COLO829 (cell line): ENCODE results near the gene ARHGAP10.
"Not testable (repeated sequence)": the region's sequence is repeated elsewhere in the genome, so short reads cannot be mapped to it uniquely, and the experiment has no call there.

Source experiments
- DNase-seq: peaks from one replicate; pipeline ENCODE4 v3.0.0; 2012; ENCODE audit warnings: low spot score

ARHGAP10 gene

GRCh38 chr4:147991543-147992283 lies 259.8 kb downstream of the ARHGAP10 start:
- no peak for DNase-seq

GRCh38 chr4:147994076-147994475 lies 262.2 kb downstream of the ARHGAP10 start:
- peak; percentile 78 for DNase-seq

DNA sequence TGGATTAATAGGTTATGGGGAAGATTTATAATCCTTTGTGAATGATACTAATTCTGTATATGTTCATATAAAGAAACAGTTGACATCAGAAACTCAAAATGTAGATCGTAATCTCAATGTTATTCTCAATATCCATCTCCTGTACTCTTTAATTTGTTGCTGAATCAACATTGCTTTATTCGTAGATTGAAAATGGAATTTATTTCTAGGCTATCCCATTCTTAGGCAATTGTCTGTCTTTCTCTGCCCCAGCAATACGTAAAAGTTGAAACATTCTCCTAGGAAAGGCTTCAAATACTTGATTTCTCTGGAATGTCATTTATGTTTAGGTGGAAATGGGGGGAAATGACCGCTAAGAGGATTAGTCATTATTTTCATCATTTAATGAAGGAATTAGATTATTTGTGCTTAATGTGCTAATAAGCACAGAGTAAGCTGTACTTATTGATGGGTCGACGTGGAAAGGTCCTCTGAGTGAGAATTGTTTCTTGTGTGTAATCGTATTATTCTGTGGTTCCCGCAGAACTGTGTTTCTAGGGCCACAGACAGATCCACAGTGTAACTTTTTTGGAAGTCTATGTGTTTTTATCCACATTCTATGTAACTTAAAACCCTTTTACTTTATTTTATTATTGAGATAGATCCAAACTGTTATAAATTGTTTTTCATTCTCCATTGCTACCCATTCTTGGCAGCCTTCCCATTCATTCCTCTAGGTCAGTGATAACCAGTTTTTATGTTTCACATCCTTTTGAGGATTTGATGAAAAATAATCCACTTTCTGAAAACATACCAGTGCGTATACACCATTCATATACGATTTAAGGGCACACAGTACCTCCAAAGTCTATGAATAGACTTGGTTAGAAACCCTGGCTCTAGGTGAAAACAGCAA lies 262.9 kb downstream of the ARHGAP10 start:
- DNase-seq, result no peak

DNA sequence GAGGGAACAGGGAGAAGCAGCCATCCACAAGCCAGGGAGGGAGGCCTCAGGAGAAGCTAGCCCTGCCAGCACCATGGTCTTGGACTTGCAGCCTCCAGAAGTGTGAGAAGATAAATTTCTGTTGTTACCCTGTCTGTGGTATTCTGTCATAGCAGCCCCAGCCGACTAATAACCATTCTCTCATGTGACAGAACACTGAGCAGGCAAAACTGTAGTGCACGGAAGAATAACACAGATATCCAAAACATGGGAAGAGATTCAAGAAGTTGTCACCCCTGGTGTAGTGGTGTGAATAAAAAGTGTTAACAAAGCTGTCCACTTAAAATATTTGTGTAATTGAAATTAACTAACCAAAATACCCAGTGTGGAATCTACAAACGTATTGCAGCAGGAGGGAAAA lies 265.0 kb downstream of the ARHGAP10 start:
- no peak for DNase-seq

- not testable (repeated sequence) for DNase-seq
These were observed 268.1 kb downstream of the ARHGAP10 start for GRCh38 chr4:148000038-148000437.

GRCh38 chr4:148004228-148004857 lies 272.5 kb downstream of the ARHGAP10 start:
- no peak for DNase-seq

GRCh38 chr4:148006001-148006400 lies 274.1 kb downstream of the ARHGAP10 start:
- DNase-seq, result no peak

GRCh38 chr4:148007314-148007760 lies 275.4 kb downstream of the ARHGAP10 start:
- peak; percentile 78 for DNase-seq

- no peak for DNase-seq
These were observed 275.9 kb downstream of the ARHGAP10 start for GRCh38 chr4:148007792-148008191.

DNA sequence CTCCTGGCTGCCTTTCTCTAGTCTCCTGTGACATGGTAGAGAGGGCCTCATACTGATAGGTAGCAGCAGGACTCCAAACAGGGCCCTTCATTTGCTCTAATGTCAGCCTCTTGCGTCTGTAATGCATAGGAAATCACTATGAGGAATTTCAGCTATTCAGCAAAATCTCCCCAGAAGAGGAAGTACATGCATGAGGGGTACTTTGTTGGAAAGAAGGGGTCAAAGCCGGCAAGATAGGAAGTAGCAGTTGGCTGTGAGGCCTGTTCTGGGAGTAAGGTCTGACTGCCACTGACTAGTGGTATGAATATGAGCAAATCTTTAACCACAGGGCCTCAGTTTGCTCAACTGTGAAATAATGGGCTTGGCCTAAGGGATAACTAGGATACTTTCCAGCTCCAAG lies 283.2 kb downstream of the ARHGAP10 start:
- DNase-seq, result no peak

- DNase-seq, result no peak
These were observed 283.6 kb downstream of the ARHGAP10 start for GRCh38 chr4:148015468-148015867.

DNA sequence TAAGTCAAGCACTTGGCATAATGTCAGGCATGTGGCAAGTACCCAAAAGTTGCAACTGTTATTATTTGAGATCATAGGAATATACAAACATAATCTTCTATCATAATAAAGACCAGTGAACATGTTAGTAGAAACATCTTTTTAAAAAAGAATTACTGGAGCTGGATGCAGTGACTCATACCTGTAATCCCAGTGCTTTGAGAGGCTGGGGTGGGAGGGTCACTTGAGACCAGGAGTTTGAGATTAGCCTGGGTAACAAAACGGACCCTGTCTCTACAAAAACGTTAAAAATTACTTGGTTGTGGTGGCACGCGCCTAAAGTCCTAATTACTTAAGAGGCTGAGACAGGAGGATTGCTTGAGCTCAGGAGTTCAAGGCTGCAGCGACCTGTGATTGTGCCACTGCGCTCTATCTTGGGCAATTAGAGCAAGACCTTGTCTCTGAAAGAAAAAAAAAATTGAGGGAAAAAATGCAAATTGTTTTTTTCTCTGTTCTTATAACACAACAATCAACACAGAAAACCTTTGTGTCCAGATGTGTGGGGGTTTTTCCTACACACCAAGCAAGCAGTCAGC lies 284.3 kb downstream of the ARHGAP10 start:
- DNase-seq, result no peak

DNA sequence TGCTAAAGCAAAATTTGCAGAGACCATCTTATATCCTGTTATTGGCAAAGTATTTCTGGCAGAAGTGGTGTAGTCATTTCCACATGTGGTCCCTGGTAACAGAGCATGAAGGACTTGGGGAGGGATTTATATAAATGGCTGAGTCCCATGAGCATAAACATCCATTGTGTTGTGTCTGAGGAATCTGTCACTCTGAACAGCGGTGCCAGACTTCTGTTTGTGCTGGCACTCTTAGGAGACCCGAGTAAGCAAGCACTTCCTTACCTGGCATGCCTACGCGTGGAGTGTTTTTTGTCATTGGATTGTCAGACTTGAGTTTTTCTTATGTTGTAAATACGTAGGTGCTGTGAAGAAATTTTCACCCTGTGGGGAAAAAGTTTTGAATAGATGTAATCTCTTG lies 285.9 kb downstream of the ARHGAP10 start:
- no peak for DNase-seq

- DNase-seq, result no peak
These were observed 289.8 kb downstream of the ARHGAP10 start for GRCh38 chr4:148021686-148022085.

DNA sequence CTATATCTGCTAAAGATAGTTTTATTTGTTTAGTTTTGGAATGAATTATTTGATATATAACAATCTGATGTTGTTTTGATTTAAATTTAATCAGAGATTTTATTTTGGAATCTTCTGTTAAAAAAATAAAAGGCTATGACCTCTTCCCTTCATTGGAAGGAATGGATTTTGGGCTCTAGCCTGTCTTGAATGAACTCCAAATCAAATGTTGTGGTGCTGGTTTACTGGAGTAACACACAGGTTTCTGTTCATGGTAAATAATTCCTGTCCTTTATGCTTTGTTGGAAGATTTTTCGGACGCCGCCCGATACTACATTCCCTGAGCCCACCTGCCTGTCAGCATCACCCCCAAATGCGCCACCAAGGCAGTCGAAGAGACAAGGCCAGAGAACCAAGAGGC lies 291.1 kb downstream of the ARHGAP10 start:
- DNase-seq, result no peak

GRCh38 chr4:148023512-148024181 lies 291.8 kb downstream of the ARHGAP10 start:
- DNase-seq, result no peak

DNA sequence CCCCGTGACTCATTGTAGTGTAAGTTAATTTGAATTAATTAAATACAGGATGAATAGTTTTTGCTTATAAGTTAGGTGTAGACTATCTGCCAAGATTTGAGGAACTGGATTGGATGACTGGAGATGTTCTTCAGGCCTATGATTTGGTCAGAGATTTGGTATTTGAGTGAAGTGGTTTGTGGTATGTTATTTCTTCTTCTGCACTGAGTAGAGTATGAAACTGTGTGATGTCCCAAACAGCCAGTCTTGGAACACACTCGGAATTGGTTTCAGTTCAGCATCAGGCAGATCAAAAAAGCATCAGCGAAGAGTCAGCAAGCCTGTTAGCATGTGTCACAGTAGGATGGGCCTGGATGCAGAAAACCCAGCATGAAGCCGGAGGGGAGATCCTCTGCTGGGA lies 294.1 kb downstream of the ARHGAP10 start:
- no peak for DNase-seq

DNA sequence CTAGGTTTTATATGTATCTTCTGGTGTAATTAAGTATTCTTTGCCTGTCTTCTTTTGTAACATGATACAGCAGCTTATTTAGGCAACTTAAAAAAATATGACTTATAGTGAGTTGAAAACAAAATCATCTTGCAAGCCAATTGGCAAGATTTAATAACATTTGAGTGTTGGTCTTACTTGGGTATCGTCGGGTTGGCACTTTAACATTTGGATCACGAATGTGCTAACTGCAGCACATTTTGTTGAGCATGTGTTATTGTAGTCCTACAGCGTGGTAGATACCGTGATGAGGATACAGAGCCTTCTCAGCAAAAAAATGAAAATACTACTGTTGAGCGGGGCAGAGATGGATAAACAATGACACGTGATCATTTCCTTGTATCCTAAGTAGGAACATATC lies 295.3 kb downstream of the ARHGAP10 start:
- no peak for DNase-seq

DNA sequence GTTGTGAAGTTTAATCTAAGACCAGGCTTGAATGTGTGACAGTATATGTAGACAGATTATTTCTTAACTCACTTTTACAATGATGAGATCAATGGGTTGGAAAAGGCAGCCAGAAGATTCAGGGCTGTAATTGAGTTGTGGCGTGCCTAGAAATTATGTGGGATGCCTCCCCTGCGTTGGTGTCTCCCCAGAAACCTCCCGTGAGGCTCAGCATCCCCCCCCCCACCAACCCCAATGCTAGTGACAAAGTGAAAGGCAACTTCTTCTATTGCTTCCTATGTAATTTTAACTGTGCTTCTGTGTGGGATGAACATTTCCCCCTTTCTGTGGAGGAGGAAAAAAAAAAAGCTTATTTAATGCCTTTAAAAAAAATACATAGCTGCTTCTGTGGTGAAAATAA lies 297.9 kb downstream of the ARHGAP10 start:
- no peak for DNase-seq

GRCh38 chr4:148030193-148030873 lies 298.4 kb downstream of the ARHGAP10 start:
- no peak for DNase-seq

GRCh38 chr4:148034813-148035212 lies 302.9 kb downstream of the ARHGAP10 start:
- no peak for DNase-seq
